SH-SY5Y (cell line): ENCODE data around the gene SLC43A1.
A peak's percentile ranks its signal among the peaks of the same experiment; 100 is the strongest.

ENCODE experiments used
- GATA2 ChIP-seq: IDR thresholded peaks from 2 replicates; pipeline ENCODE4 v1.6.1; 2011; ENCODE audit warnings: mild to moderate bottlenecking, low read depth, low read length
- GATA3 ChIP-seq: IDR thresholded peaks from 2 replicates; pipeline ENCODE4 v1.6.1; 2011; ENCODE audit warnings: low read depth, mild to moderate bottlenecking, low read length, moderate library complexity

SLC43A1 gene

GRCh38 chr11:57459164-57460021 lies 56.1 kb downstream of the SLC43A1 start:
- TF ChIP-seq GATA2 (peak; percentile 21; the same call in 1 of the 2 replicates), GATA3 (no peak)

GRCh38 chr11:57458410-57459163 lies 56.9 kb downstream of the SLC43A1 start:
- TF ChIP-seq GATA3 = no peak
- TF ChIP-seq GATA2 = no peak

- TF ChIP-seq GATA2 = no peak
- TF ChIP-seq GATA3 = no peak
Measured at GRCh38 chr11:57458060-57458409, 57.5 kb downstream of the SLC43A1 start.

- TF ChIP-seq GATA3 (no peak), GATA2 (no peak)
Measured at GRCh38 chr11:57457643-57458023, 57.9 kb downstream of the SLC43A1 start.

GRCh38 chr11:57456960-57457642 lies 58.4 kb downstream of the SLC43A1 start:
- TF ChIP-seq GATA3 = no peak
- no peak for TF ChIP-seq GATA2

- TF ChIP-seq GATA3 = no peak
- no peak for TF ChIP-seq GATA2
Measured at GRCh38 chr11:57453543-57454177, 61.8 kb downstream of the SLC43A1 start.

GRCh38 chr11:57446055-57446454 lies 69.4 kb downstream of the SLC43A1 start:
- no peak for TF ChIP-seq GATA3
- TF ChIP-seq GATA2 = no peak

GRCh38 chr11:57444362-57445121 lies 71.0 kb downstream of the SLC43A1 start:
- TF ChIP-seq GATA3 = no peak
- no peak for TF ChIP-seq GATA2

GRCh38 chr11:57440744-57441414 lies 74.6 kb downstream of the SLC43A1 start:
- TF ChIP-seq GATA3 (no peak), GATA2 (no peak)

GRCh38 chr11:57439786-57440185 lies 75.7 kb downstream of the SLC43A1 start:
- TF ChIP-seq GATA2 (no peak), GATA3 (no peak)

GRCh38 chr11:57438345-57439285 lies 76.9 kb downstream of the SLC43A1 start:
- TF ChIP-seq GATA3 = no peak

GRCh38 chr11:57436031-57436430 lies 79.5 kb downstream of the SLC43A1 start:
- TF ChIP-seq GATA2 = no peak
- no peak for TF ChIP-seq GATA3
